ENCODE data around the gene CFAP54.

GRCh38 chr12:96810057-96810456, 320.7 kb downstream of the CFAP54 start:
- TF ChIP-seq CTCF (IDR thresholded peaks at IDR 0.05), result no peak
- no peak for TF ChIP-seq POLR2A (IDR thresholded peaks at IDR 0.05)

Data from thyroid gland (tissue), 4 donors.